Liver (tissue), 3 donors: ENCODE results near the gene S100A16.

Experiments used
- HNF4G ChIP-seq: IDR thresholded peaks from 2 replicates; pipeline ENCODE4 v1.6.1; 2016; ENCODE audit warnings: antibody characterized with exemption
- NR2F2 ChIP-seq: IDR thresholded peaks from 2 replicates; pipeline ENCODE4 v1.6.1; 2016; ENCODE audit warnings: antibody characterized with exemption
- TF ChIP-seq, protein P1 (sequence below): fragments of 150-350 bp; IDR thresholded peaks from 2 replicates; pipeline ENCODE4 v1.5.1; 2017; ENCODE audit warnings: improper control_type of control experiment, low read depth, low read length; ENCODE audit not compliant: missing input control
- TF ChIP-seq, protein P2 (sequence below): IDR thresholded peaks from 2 replicates; pipeline ENCODE4 v1.6.1; 2016; ENCODE audit warnings: antibody characterized with exemption
- TF ChIP-seq, protein P3 (sequence below): IDR thresholded peaks from 2 replicates; pipeline ENCODE4 v1.6.1; 2016; ENCODE audit warnings: antibody characterized with exemption
- donor health status: healthy.
- donor health status: healthy.

DNA sequence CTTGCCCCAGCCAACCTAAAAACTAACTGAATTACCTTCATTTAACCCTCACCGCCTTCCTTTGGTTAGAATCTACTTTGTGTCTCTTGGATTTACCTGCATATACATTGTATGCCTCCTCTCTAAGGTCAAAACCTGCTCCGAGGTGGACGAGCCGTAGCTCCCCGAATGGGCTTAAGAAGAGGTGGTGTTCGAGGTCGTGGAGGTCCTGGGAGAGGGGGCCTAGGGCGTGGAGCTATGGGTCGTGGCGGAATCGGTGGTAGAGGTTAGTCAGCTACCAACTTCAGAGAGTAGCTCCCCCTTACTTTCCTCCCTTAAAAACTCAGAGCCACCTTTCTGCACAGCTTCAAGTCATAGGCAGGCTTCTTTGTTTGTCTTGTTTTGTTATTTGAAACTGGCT is 30.2 kb upstream of the S100A16 start:
- TF ChIP-seq, protein P1, sequence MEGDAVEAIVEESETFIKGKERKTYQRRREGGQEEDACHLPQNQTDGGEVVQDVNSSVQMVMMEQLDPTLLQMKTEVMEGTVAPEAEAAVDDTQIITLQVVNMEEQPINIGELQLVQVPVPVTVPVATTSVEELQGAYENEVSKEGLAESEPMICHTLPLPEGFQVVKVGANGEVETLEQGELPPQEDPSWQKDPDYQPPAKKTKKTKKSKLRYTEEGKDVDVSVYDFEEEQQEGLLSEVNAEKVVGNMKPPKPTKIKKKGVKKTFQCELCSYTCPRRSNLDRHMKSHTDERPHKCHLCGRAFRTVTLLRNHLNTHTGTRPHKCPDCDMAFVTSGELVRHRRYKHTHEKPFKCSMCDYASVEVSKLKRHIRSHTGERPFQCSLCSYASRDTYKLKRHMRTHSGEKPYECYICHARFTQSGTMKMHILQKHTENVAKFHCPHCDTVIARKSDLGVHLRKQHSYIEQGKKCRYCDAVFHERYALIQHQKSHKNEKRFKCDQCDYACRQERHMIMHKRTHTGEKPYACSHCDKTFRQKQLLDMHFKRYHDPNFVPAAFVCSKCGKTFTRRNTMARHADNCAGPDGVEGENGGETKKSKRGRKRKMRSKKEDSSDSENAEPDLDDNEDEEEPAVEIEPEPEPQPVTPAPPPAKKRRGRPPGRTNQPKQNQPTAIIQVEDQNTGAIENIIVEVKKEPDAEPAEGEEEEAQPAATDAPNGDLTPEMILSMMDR, result no peak
- TF ChIP-seq, protein P2, sequence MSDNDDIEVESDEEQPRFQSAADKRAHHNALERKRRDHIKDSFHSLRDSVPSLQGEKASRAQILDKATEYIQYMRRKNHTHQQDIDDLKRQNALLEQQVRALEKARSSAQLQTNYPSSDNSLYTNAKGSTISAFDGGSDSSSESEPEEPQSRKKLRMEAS, result no peak
- TF ChIP-seq NR2F2 (no peak), HNF4G (no peak)
- TF ChIP-seq, protein P3, sequence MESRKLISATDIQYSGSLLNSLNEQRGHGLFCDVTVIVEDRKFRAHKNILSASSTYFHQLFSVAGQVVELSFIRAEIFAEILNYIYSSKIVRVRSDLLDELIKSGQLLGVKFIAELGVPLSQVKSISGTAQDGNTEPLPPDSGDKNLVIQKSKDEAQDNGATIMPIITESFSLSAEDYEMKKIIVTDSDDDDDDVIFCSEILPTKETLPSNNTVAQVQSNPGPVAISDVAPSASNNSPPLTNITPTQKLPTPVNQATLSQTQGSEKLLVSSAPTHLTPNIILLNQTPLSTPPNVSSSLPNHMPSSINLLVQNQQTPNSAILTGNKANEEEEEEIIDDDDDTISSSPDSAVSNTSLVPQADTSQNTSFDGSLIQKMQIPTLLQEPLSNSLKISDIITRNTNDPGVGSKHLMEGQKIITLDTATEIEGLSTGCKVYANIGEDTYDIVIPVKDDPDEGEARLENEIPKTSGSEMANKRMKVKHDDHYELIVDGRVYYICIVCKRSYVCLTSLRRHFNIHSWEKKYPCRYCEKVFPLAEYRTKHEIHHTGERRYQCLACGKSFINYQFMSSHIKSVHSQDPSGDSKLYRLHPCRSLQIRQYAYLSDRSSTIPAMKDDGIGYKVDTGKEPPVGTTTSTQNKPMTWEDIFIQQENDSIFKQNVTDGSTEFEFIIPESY, result no peak
